HepG2 (cell line): ENCODE data around the gene FAM221B. TPM values are rescaled to one million over a fixed set of nuclear protein-coding genes. Genes with fewer than 3 reads are reported as not detected.

ENCODE experiments used
- AGO2 ChIP-seq: fragments of 200-400 bp; formaldehyde crosslinking; optimal IDR thresholded peaks from 2 replicates; pipeline ENCODE3; 2017; ENCODE audit warnings: mild to moderate bottlenecking, low read depth, low read length, moderate library complexity
- KMT2B ChIP-seq: IDR thresholded peaks from 2 replicates; pipeline ENCODE4 v1.6.1; 2016; ENCODE audit warnings: missing genetic modification reagents, missing compliant biosample characterization
- MED8 ChIP-seq: sonication (generic); formaldehyde crosslinking; IDR thresholded peaks from 2 replicates; pipeline ENCODE4 v1.8.1; 2023; ENCODE audit warnings: mild to moderate bottlenecking, missing genetic modification reagents; ENCODE audit not compliant: insufficient replicate concordance
- RAD21 ChIP-seq: fragments of 450-650 bp; formaldehyde crosslinking; IDR thresholded peaks from 2 replicates; pipeline ENCODE4 v1.5.0; 2020; ENCODE audit warnings: mild to moderate bottlenecking
- RXRB ChIP-seq: IDR thresholded peaks from 2 replicates; pipeline ENCODE4 v1.6.1; 2016; ENCODE audit warnings: borderline replicate concordance, missing genetic modification reagents, missing compliant biosample characterization
- SKI ChIP-seq: fragments of 450-650 bp; IDR thresholded peaks from one replicate; pipeline ENCODE4 v1.6.1; 2018; ENCODE audit warnings: mild to moderate bottlenecking; ENCODE audit not compliant: partially characterized antibody
- SRF ChIP-seq: IDR thresholded peaks from 2 replicates; pipeline ENCODE4 v1.6.1; 2011; ENCODE audit warnings: mild to moderate bottlenecking, low read depth, low read length, moderate library complexity
- TOE1 ChIP-seq: sonication (generic); formaldehyde crosslinking; IDR thresholded peaks from 2 replicates; pipeline ENCODE4 v1.4.0; 2020; ENCODE audit warnings: mild to moderate bottlenecking, missing genetic modification reagents
- polyA plus RNA-seq, 8 experiments: library from polyadenylated mRNA; depleted of rRNA in 3 of 8; stranded (reverse) in 7 of 8; unstranded in 1 of 8; fragments of >200 nt; fragmentation: Illumina TruSeq in 4 of 8; extraction: Trizol in 4 of 8; gene quantifications; 2 replicates each; pipeline versions ENCODE4 v1.2.1 to v1.2.3, GENCODE V29; 2011 to 2016; ENCODE audit warnings: low read depth in 4 of 8, missing spikeins in 1 of 8, mixed read lengths in 1 of 8; ENCODE audit not compliant: insufficient read depth in 1 of 8
- total RNA-seq, 5 experiments: library from RNA; depleted of rRNA; stranded (reverse); fragments of >200 nt; fragmentation: Illumina TruSeq; extraction: Trizol; gene quantifications; 2 replicates each; pipeline ENCODE4 v1.2.3, GENCODE V29; 2016; ENCODE audit warnings: low read depth in 1 of 5
- TF ChIP-seq, protein P1 (sequence below): sonication (generic); formaldehyde crosslinking; IDR thresholded peaks from 2 replicates; pipeline ENCODE4 v1.4.0; 2020; ENCODE audit warnings: missing genetic modification reagents
- TF ChIP-seq, protein P2 (sequence below): sonication (generic); formaldehyde crosslinking; IDR thresholded peaks from 2 replicates; pipeline ENCODE4 v1.8.1; 2023; ENCODE audit warnings: mild to moderate bottlenecking, missing genetic modification reagents

Gene FAM221B
- total and polyA plus RNA-seq, 2 of the 13 experiments (the other 11 are each of a cell fraction or from before 2014, with no cell fraction given) = not detected

DNA sequence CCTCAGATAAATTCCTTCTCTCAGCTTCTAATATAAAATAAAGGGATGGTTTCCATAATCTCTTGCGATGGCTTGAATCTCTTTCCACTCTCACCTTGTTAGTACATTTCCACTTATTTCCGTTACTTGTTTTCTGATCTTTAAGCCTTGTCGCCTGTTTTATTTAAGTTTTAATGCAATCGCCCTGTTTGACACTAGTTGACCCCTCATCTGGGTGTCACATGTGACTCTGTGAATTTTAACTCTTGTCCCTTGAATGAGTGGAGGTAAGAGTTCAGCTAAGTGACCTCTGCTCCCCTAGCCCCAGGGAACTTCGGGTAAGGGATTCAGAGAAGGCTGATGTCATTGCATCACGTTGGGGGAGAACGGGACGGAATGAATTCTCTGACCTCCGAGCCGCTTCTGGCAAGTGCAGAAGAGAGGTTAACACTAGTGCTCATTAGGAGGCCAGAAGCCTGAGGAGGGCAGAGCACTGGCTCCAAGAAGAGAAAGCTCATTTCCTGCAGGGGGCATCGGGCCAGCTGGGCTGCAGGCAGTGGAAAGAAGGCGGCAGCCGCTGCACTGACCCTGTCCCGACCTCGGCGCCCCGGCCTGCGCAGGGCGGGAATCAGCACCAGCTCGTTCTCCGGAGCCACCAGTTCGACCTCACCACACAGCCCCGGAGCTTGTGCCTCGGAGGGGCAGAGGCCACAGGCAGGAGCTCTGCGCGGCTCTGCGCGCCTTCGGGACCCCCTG, 14.3 kb downstream of the FAM221B start (continued):
- TF ChIP-seq KMT2B (CRISPR knock-in tag) (peak; percentile 62), SRF (0 out of 2 replicates have a peak, but pooled peaks have one; percentile 1), RAD21 (CRISPR knock-in tag) (no peak), MED8 (CRISPR knock-in tag) (peak; percentile 24), RXRB (CRISPR knock-in tag) (peak; percentile 98), AGO2 (peak; percentile 97), SKI (peak; percentile 22), TOE1 (CRISPR knock-in tag) (0 out of 2 replicates have a peak, but pooled peaks have one; percentile 73)
- TF ChIP-seq, protein P1, sequence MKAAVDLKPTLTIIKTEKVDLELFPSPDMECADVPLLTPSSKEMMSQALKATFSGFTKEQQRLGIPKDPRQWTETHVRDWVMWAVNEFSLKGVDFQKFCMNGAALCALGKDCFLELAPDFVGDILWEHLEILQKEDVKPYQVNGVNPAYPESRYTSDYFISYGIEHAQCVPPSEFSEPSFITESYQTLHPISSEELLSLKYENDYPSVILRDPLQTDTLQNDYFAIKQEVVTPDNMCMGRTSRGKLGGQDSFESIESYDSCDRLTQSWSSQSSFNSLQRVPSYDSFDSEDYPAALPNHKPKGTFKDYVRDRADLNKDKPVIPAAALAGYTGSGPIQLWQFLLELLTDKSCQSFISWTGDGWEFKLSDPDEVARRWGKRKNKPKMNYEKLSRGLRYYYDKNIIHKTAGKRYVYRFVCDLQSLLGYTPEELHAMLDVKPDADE = 0 out of 2 replicates have a peak, but pooled peaks have one; percentile 46
- TF ChIP-seq, protein P2, sequence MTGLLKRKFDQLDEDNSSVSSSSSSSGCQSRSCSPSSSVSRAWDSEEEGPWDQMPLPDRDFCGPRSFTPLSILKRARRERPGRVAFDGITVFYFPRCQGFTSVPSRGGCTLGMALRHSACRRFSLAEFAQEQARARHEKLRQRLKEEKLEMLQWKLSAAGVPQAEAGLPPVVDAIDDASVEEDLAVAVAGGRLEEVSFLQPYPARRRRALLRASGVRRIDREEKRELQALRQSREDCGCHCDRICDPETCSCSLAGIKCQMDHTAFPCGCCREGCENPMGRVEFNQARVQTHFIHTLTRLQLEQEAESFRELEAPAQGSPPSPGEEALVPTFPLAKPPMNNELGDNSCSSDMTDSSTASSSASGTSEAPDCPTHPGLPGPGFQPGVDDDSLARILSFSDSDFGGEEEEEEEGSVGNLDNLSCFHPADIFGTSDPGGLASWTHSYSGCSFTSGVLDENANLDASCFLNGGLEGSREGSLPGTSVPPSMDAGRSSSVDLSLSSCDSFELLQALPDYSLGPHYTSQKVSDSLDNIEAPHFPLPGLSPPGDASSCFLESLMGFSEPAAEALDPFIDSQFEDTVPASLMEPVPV (CRISPR knock-in tag) = no peak
